Mesendoderm (in vitro differentiated cells): ENCODE data around the gene PHIP.
"Not testable (repeated sequence)": the region's sequence is repeated elsewhere in the genome, so short reads cannot be mapped to it uniquely, and the experiment has no call there.

Experiments used
- DNase-seq: peaks from one replicate; pipeline ENCODE4 v3.0.0; 2013
- H2AK5ac ChIP-seq: 2 replicates; pipeline ENCODE4 v1.6.1; 2013; ENCODE audit warnings: low read length, inconsistent platforms
- H2BK120ac ChIP-seq: 2 replicates; pipeline ENCODE4 v1.6.1; 2013; ENCODE audit warnings: low read depth, mild to moderate bottlenecking, low read length, moderate library complexity, mixed read lengths
- H2BK15ac ChIP-seq: replicated peaks from 2 replicates; pipeline ENCODE4 v1.6.1; 2013; ENCODE audit warnings: low read depth, mild to moderate bottlenecking, moderate library complexity
- H2BK5ac ChIP-seq: 2 replicates; pipeline ENCODE4 v1.6.1; 2013; ENCODE audit warnings: low read length, inconsistent platforms
- H3K18ac ChIP-seq: 2 replicates; pipeline ENCODE4 v1.6.1; 2013; ENCODE audit warnings: mild to moderate bottlenecking, low read length, mixed read lengths
- H3K23ac ChIP-seq: one replicate; pipeline ENCODE4 v1.6.1; 2013; ENCODE audit warnings: low read length
- H3K27ac ChIP-seq: 2 replicates; pipeline ENCODE4 v1.5.1; 2013; ENCODE audit warnings: low read depth, mild to moderate bottlenecking, inconsistent platforms, low read length, moderate library complexity
- H3K27me3 ChIP-seq: 2 replicates; pipeline ENCODE4 v1.6.1; 2013; ENCODE audit warnings: low read length, control low read depth, mild to moderate bottlenecking, inconsistent platforms; ENCODE audit not compliant: insufficient read depth, poor library complexity
- H3K36me3 ChIP-seq: 2 replicates; pipeline ENCODE4 v1.6.1; 2013; ENCODE audit warnings: low read length, inconsistent platforms; ENCODE audit not compliant: control insufficient read depth, insufficient read depth
- H3K4ac ChIP-seq: one replicate; pipeline ENCODE4 v1.6.1; 2013; ENCODE audit warnings: low read depth, mild to moderate bottlenecking, low read length, moderate library complexity
- H3K4me1 ChIP-seq: 2 replicates; pipeline ENCODE4 v1.6.1; 2013; ENCODE audit warnings: low read depth, low read length, inconsistent platforms; ENCODE audit not compliant: control insufficient read depth
- H3K4me2 ChIP-seq: 2 replicates; pipeline ENCODE4 v1.6.1; 2013; ENCODE audit warnings: low read length
- H3K4me3 ChIP-seq: 2 replicates; pipeline ENCODE4 v1.5.1; 2013; ENCODE audit warnings: mild to moderate bottlenecking, low read length
- H3K56ac ChIP-seq: one replicate; pipeline ENCODE4 v1.6.1; 2013; ENCODE audit warnings: low read length
- H3K79me1 ChIP-seq: 2 replicates; pipeline ENCODE4 v1.6.1; 2013; ENCODE audit warnings: low read length, inconsistent platforms
- H3K79me2 ChIP-seq: 2 replicates; pipeline ENCODE4 v1.6.1; 2013; ENCODE audit warnings: mild to moderate bottlenecking, low read length; ENCODE audit not compliant: control insufficient read depth, insufficient read depth
- H3K9ac ChIP-seq: 2 replicates; pipeline ENCODE4 v1.6.1; 2013; ENCODE audit warnings: low read length, inconsistent platforms
- H4K5ac ChIP-seq: one replicate; pipeline ENCODE4 v1.6.1; 2013; ENCODE audit warnings: low read length
- H4K8ac ChIP-seq: one replicate; pipeline ENCODE4 v1.6.1; 2013; ENCODE audit warnings: low read depth, mild to moderate bottlenecking, control low read depth, low read length, moderate library complexity
- WGBS: extraction: QIAGEN DNeasy Blood & Tissue Kit; methylation state at CpG from one replicate; pipeline ENCODE4 v1.1.7; 2013; ENCODE audit warnings: low lambda C conversion rate, missing lambda C conversion rate; ENCODE audit not compliant: insufficient coverage; ENCODE audit errors: extremely low coverage; 5-methylcytosine and 5-hydroxymethylcytosine counted together

Gene PHIP

DNA sequence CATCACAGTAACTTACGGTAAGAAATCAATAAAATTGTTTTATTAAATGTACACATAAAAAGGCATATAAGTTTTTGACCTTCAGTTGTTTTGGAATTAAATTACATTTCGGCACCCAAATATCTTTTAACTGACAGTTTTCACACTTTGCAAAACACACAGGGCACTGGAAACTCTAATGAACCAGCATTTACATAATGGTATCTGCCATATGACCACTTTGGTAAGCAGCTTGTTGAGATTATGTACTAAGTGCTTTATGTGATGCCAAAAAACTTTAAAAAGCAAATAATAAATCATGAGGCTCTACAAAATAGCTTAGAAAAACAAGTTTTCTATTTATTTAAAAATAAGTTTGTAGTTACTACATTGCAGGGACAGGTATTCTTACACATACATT is 142.5 kb downstream of the PHIP start:
- no peak overlapping the region for H3K4me3 ChIP-seq
- no peak overlapping the region for H2AK5ac ChIP-seq
- H3K27ac ChIP-seq, result no peak overlapping the region
- H3K4ac ChIP-seq, result no peak overlapping the region
- H3K79me2 ChIP-seq, result no peaks in the 10 kb centered on the region
- no peaks in the 10 kb centered on the region for H3K79me1 ChIP-seq
- no peak overlapping the region for H2BK15ac ChIP-seq
- no peak overlapping the region for H3K23ac ChIP-seq
- no peak overlapping the region for H2BK5ac ChIP-seq
- no peak overlapping the region for H3K4me2 ChIP-seq
- no peaks in the 10 kb centered on the region for H3K36me3 ChIP-seq
- no peak overlapping the region for H3K18ac ChIP-seq
- no peak overlapping the region for H3K9ac ChIP-seq
- no peak overlapping the region for H2BK120ac ChIP-seq
- no CpG with 5 or more reads among the region's 2 CpGs for WGBS
- H3K56ac ChIP-seq, result no peak overlapping the region
- no peaks in the 10 kb centered on the region for H3K27me3 ChIP-seq
- no peak for DNase-seq
- H4K8ac ChIP-seq, result no peak overlapping the region
- no peak overlapping the region for H4K5ac ChIP-seq
- no peaks in the 10 kb centered on the region for H3K4me1 ChIP-seq

DNA sequence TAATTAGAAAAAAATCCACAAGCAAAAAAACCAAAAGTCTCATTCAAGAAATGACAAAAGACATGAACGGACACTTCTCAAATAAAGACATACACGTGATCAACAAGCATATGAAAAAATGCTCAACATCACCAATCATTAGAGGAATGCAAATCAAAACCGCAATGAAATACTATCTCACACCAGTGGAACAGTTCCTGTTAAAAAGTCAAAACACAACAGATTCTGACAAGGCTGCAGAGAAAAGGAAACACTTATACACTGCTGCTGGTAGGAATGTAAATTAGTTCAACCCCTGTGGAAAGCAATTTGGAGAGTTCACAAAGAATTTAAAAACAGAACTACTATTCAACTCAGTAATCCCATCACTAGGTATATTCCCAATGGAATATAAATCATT is 152.7 kb downstream of the PHIP start:
- Histone ChIP-seq H3K4me1 (no peaks in the 10 kb centered on the region), H3K79me2 (no peaks in the 10 kb centered on the region), H2BK120ac (no peak overlapping the region), H3K18ac (no peak overlapping the region), H3K56ac (no peak overlapping the region), H3K4me3 (no peak overlapping the region), H3K36me3 (no peaks in the 10 kb centered on the region), H3K9ac (no peak overlapping the region), H4K5ac (no peak overlapping the region), H3K79me1 (no peaks in the 10 kb centered on the region), H2BK15ac (no peak overlapping the region), H2BK5ac (no peak overlapping the region), H4K8ac (no peak overlapping the region), H3K27ac (no peak overlapping the region), H3K4me2 (no peak overlapping the region), H3K23ac (no peak overlapping the region), H3K4ac (no peak overlapping the region), H2AK5ac (no peak overlapping the region), H3K27me3 (no peaks in the 10 kb centered on the region)
- DNase-seq, result no peak
- WGBS, result no CpG with 5 or more reads among the region's 3 CpGs

DNA sequence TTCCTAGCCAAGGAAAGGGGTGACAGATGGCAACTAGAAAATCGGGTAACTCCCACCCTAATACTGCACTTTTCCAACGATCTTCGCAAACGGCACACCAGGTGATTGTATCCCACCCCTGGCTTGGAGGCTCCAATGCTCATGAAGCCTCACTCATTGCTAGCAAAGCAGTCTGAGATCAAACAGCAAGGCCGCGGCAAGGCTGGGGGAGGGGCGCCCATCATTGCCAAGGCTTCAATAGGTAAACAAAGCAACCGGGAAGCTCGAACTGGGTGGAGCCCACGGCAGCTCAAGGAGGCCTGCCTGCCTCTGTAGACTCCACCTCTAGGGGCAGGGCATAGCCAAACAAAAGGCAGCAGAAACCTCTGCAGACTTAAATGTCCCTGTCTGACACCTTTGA is 156.9 kb downstream of the PHIP start:
- not testable (repeated sequence) for H4K5ac ChIP-seq, H3K18ac ChIP-seq, H2AK5ac ChIP-seq, H3K56ac ChIP-seq, H4K8ac ChIP-seq, H3K79me1 ChIP-seq, H2BK120ac ChIP-seq, H2BK15ac ChIP-seq, H3K9ac ChIP-seq, DNase-seq, H3K4me1 ChIP-seq, H3K27me3 ChIP-seq, H3K23ac ChIP-seq, H3K4ac ChIP-seq, H3K36me3 ChIP-seq, H2BK5ac ChIP-seq, H3K79me2 ChIP-seq, H3K4me2 ChIP-seq, H3K27ac ChIP-seq, H3K4me3 ChIP-seq
- WGBS, result no CpG with 5 or more reads among the region's 10 CpGs

DNA sequence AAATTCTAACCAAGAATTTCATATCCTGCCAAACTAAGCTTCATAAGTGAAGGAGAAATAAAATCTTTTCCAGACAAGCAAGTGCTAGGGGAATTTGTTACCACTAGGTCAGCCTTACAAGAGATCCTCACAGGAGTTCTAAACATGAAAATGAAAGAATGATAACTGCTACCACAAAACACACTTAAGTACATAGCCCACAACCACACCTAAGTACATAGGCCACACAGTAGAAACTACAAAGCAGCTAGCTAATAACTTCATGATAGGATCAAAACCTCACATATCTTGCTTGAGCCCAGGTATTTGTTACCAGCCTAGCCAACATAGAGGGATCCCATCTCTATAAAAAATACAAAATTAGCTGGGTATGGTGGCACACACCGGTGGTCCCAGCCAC is 160.3 kb downstream of the PHIP start:
- Histone ChIP-seq H3K4me3 (no peak overlapping the region), H3K18ac (no peak overlapping the region), H4K5ac (no peak overlapping the region), H3K79me2 (no peaks in the 10 kb centered on the region), H2BK120ac (no peak overlapping the region), H3K23ac (no peak overlapping the region), H3K4me2 (no peak overlapping the region), H3K36me3 (no peaks in the 10 kb centered on the region), H3K4ac (no peak overlapping the region), H2BK15ac (no peak overlapping the region), H3K56ac (no peak overlapping the region), H3K4me1 (no peaks in the 10 kb centered on the region), H3K27ac (no peak overlapping the region), H2BK5ac (no peak overlapping the region), H4K8ac (no peak overlapping the region), H2AK5ac (no peak overlapping the region), H3K9ac (no peak overlapping the region), H3K79me1 (no peaks in the 10 kb centered on the region), H3K27me3 (no peaks in the 10 kb centered on the region)
- no peak for DNase-seq
- WGBS, result no CpG with 5 or more reads among the region's 1 CpG

DNA sequence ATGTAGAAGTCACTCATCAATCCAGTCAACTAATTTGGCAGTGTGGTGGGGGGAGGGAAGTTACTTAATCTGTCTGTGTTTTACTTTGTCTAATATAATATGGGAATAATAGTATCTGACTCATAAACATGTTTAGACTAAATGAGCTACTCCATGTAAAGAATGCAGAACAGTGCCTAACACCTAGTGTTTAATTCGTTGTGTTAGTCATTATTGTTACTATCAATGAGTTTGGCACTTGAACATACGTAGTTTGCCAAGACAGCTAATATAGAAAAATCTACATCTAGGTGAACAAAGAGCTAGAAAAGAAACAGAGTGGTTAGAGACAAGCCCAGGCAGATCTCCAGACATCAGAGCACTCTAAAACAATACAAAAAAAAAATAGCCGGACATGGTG is 161.6 kb downstream of the PHIP start:
- no peak for DNase-seq
- Histone ChIP-seq H3K27ac (no peak overlapping the region), H3K4ac (no peak overlapping the region), H4K8ac (no peak overlapping the region), H2AK5ac (no peak overlapping the region), H3K4me1 (no peaks in the 10 kb centered on the region), H3K79me1 (no peaks in the 10 kb centered on the region), H2BK15ac (no peak overlapping the region), H3K4me3 (no peak overlapping the region), H3K4me2 (no peak overlapping the region), H2BK5ac (no peak overlapping the region), H3K9ac (no peak overlapping the region), H4K5ac (no peak overlapping the region), H3K23ac (no peak overlapping the region), H2BK120ac (no peak overlapping the region), H3K36me3 (no peaks in the 10 kb centered on the region), H3K18ac (no peak overlapping the region), H3K79me2 (no peaks in the 10 kb centered on the region), H3K27me3 (no peaks in the 10 kb centered on the region), H3K56ac (no peak overlapping the region)
- WGBS, result no CpG with 5 or more reads among the region's 3 CpGs

DNA sequence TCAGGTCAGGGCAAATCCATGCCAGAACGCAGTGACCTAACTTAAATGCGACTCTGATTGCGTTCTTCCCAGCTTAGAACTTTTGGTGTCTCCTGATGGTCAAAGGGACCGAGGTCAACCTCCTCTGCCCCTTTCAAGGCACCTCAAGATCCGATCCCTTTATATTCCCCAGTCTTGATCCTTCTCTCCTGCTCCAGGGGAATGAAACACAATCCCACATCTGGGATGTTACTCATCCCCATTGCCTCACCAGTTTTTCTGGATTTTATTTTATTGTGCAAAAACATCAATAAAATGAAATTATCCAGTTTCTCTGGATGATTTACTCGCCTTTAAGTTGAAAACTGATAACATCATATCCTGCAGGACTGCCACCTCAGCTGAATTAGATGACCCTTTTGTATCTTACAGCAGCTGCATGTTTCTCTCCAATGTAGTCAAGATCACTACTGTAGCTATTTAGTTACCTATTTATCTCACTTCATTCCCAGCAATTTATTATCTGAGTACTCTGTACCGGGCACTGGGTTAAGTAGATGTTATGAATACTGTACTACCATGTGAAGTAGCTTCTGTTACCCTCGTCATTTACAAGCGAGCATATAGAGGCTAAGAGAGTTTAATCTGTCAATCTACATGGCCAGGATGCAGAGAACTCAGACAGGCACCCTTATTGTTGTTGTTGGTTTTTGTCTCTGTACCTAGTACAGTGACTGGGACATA is 166.7 kb downstream of the PHIP start:
- Histone ChIP-seq H2BK5ac (no peak overlapping the region), H2AK5ac (no peak overlapping the region), H3K27me3 (no peaks in the 10 kb centered on the region), H3K56ac (no peak overlapping the region), H3K4ac (no peak overlapping the region), H4K5ac (no peak overlapping the region), H3K9ac (no peak overlapping the region), H4K8ac (no peak overlapping the region), H3K4me3 (no peak overlapping the region), H3K23ac (no peak overlapping the region), H3K18ac (no peak overlapping the region), H3K4me1 (no peaks in the 10 kb centered on the region), H3K27ac (no peak overlapping the region), H2BK120ac (no peak overlapping the region), H3K36me3 (no peaks in the 10 kb centered on the region), H2BK15ac (no peak overlapping the region), H3K4me2 (no peak overlapping the region), H3K79me2 (no peaks in the 10 kb centered on the region), H3K79me1 (no peaks in the 10 kb centered on the region)
- no CpG with 5 or more reads among the region's 9 CpGs for WGBS
- DNase-seq, result no peak
